ENCODE measurements around the gene ZNF865.

ZNF865 gene

DNA sequence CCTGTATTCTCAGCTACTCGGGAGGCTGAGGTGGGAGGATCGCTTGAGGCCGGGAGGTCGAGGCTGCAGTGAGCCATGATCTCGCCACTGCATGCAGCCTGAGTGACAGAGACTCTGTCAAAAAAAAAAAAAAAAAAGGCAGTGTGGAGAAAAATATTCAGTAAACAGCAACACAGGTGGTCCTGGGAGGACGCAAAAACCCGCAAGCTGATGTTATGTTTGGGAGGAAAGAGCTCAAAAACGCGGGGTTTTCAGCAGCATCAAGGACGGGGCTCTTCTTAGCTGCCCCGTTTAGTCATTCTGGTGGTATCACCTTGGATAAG, 19.5 kb downstream of the ZNF865 start:
- no peaks in the 10 kb centered on the region for H3K36me3 ChIP-seq
- no peaks in the 10 kb centered on the region for H3K27me3 ChIP-seq
- no peak for DNase-seq
- no peaks in the 10 kb centered on the region for H3K4me1 ChIP-seq
- H3K9me3 ChIP-seq, result no peaks in the 10 kb centered on the region
- TF ChIP-seq, protein P1, sequence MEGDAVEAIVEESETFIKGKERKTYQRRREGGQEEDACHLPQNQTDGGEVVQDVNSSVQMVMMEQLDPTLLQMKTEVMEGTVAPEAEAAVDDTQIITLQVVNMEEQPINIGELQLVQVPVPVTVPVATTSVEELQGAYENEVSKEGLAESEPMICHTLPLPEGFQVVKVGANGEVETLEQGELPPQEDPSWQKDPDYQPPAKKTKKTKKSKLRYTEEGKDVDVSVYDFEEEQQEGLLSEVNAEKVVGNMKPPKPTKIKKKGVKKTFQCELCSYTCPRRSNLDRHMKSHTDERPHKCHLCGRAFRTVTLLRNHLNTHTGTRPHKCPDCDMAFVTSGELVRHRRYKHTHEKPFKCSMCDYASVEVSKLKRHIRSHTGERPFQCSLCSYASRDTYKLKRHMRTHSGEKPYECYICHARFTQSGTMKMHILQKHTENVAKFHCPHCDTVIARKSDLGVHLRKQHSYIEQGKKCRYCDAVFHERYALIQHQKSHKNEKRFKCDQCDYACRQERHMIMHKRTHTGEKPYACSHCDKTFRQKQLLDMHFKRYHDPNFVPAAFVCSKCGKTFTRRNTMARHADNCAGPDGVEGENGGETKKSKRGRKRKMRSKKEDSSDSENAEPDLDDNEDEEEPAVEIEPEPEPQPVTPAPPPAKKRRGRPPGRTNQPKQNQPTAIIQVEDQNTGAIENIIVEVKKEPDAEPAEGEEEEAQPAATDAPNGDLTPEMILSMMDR (IDR thresholded peaks at IDR 0.05; ENCODE audit: low read depth, low read length), result no peak
- H3K4me3 ChIP-seq (ENCODE audit: low read depth, low read length), result peak overlapping the region; percentile 60

DNA sequence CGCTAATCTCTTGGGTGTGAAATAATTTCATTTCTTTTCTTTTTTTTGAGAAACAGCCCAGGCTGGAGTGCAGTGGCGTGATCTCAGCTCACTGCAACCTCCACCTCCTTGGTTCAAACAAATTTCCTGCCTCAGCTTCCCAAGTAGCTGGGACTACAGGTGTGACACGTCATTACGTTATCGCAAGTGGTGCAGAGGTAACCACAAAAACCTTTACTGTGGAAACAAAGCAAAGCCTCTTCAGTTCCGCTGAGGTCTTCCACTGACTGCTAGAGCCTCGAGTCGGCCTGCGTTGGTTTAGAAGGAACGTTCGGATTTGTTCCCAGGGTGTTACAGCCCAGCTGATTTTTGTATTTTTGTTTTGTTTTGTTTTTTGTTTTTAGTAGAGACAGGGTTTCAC, 20.9 kb downstream of the ZNF865 start:
- no peaks in the 10 kb centered on the region for H3K36me3 ChIP-seq
- no peak overlapping the region for H3K4me3 ChIP-seq (ENCODE audit: low read depth, low read length)
- no peaks in the 10 kb centered on the region for H3K4me1 ChIP-seq
- no peaks in the 10 kb centered on the region for H3K27me3 ChIP-seq
- DNase-seq, result no peak
- H3K9me3 ChIP-seq, result no peaks in the 10 kb centered on the region
- TF ChIP-seq, protein P1 (IDR thresholded peaks at IDR 0.05; ENCODE audit: low read depth, low read length), result no peak

DNA sequence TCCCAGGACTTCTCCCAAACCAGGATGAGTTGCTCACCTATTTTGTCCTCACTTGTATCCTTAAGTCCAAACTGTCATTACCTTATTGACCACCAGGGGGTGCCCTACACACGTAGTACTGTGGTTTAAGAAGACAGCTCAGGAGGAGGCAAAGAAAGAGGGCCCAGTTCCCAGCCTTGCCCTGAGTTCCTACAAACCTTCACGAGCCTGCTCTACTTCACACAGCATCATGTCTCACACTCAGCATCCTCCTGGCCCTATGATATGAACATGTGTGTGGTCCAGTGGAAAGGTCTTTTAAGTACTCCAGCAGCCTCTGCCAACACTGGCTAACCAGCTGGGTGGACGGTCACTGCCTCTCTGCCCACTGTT, 27.0 kb downstream of the ZNF865 start:
- DNase-seq, result peak; percentile 92
- H3K36me3 ChIP-seq, result no peaks in the 10 kb centered on the region
- no peak overlapping the region for H3K4me3 ChIP-seq (ENCODE audit: low read depth, low read length)
- H3K9me3 ChIP-seq, result no peaks in the 10 kb centered on the region
- no peaks in the 10 kb centered on the region for H3K27me3 ChIP-seq
- TF ChIP-seq, protein P1 (IDR thresholded peaks at IDR 0.05; ENCODE audit: low read depth, low read length), result peak; percentile 92
- no peaks in the 10 kb centered on the region for H3K4me1 ChIP-seq

DNA sequence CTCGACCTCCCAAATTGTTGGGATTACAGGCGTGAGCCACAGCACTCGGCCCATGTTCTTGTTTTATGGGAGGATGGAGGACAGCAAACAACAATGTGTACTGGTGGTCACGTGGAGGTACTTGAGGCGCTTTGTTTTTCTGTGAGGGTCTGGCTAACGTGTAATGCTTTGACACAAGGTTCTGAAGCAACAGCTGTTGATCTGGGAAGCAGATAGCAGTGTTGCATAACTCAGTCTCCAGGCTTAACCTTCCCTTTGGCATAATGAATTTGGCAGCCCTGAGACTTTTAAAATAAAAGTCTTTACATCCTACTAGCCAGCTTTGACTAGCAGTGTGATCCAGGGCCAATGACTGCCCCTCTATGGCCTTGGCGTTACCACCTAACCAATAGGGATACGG, 28.4 kb downstream of the ZNF865 start:
- no peak for DNase-seq
- Histone ChIP-seq H3K36me3 (no peaks in the 10 kb centered on the region), H3K9me3 (no peaks in the 10 kb centered on the region), H3K4me3 (ENCODE audit: low read depth, low read length) (no peak overlapping the region; the same call in 1 of the 2 replicates), H3K4me1 (no peaks in the 10 kb centered on the region), H3K27me3 (no peaks in the 10 kb centered on the region)
- TF ChIP-seq, protein P1 (IDR thresholded peaks at IDR 0.05; ENCODE audit: low read depth, low read length), result no peak

DNA sequence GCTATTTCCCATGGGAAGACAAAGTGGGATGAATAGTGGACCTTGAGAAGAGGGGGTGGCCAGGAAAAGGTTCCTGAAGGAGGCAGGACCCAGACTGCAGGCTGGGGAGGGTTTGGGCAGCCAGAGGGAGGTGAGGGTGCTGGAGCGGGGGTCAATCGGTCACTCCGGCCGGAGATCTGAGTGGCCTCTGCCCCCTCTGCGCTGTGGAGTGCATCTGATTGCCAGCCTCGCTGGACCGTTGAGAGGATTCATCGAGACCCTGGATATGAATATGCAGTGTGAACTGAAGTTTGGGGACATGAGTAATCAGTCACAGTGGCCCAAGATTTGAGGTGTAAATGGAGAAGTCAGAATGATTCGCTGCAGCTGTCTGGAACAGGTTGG, 29.9 kb downstream of the ZNF865 start:
- Histone ChIP-seq H3K4me1 (peaks cover 3% of the 10 kb centered on the region), H3K27me3 (no peaks in the 10 kb centered on the region), H3K36me3 (no peaks in the 10 kb centered on the region), H3K4me3 (ENCODE audit: low read depth, low read length) (peak overlapping the region; percentile 99), H3K9me3 (no peaks in the 10 kb centered on the region)
- no peak for DNase-seq
- TF ChIP-seq, protein P1 (IDR thresholded peaks at IDR 0.05; ENCODE audit: low read depth, low read length), result no peak

DNA sequence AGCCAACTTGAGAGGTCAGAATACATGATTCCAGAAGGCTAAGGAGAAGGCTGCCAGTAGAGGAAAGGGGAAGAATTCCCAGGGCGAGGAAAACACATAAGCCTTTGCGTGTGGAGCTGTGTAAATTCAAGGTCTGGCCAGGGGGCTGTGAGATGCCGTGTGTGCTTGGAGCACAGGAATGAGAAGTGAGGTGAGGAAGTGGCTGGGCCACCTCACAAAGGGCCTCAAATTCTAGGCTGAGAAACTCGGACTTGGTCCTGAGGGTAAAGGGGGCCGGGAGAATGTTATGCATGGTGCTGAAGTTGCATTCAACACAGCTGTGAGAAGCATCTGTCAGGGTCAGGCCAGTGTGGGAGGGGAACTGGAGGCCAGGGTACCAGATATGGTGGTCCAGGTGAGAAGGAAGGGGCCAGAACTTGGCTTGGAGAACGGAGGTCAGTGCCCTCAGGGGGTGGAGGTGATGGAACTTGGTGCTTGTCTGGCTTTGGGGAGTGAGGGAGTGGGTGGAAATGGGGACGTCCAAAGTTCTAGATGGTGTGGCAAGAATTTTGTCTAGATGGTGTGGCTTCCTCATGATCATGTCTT, 30.5 kb downstream of the ZNF865 start:
- Histone ChIP-seq H3K27me3 (no peaks in the 10 kb centered on the region), H3K36me3 (no peaks in the 10 kb centered on the region), H3K4me1 (peaks cover 6% of the 10 kb centered on the region), H3K9me3 (no peaks in the 10 kb centered on the region), H3K4me3 (ENCODE audit: low read depth, low read length) (peak overlapping the region; percentile 99)
- DNase-seq, result no peak
- TF ChIP-seq, protein P1 (IDR thresholded peaks at IDR 0.05; ENCODE audit: low read depth, low read length), result no peak
